Left lung (tissue), 10 donors: ENCODE data around the gene CD59. TPM values are rescaled to one million over a fixed set of nuclear protein-coding genes. Genes with fewer than 3 reads are reported as not detected.

Experiments used
- ATAC-seq: fragments of 200-7000 bp; cut with Tn5 transposase; one replicate; pipeline ENCODE4 v1.9.1; 2020; ENCODE audit warnings: moderate library complexity
- DNase-seq, 4 donors: peaks; one replicate each; pipeline ENCODE4 v3.0.0-alpha.2; 2013 to 2020
- H3K27ac ChIP-seq, 2 donors: fragments of 200-600 bp; sonication (generic) in 1 of 2; one replicate each; pipeline versions ENCODE4 v1.5.0 to v1.8.0; 2020 to 2021
- H3K27me3 ChIP-seq, 2 donors: fragments of 200-600 bp; sonication (generic) in 1 of 2; one replicate each; pipeline versions ENCODE4 v1.5.0 to v1.8.0; 2020 to 2021
- H3K36me3 ChIP-seq, 2 donors: fragments of 200-600 bp; sonication (generic) in 1 of 2; one replicate each; pipeline versions ENCODE4 v1.5.0 to v1.8.0; 2020 to 2021
- H3K4me1 ChIP-seq, 2 donors: fragments of 200-600 bp; one replicate each; pipeline ENCODE4 v1.8.0; 2021
- H3K4me3 ChIP-seq, 2 donors: fragments of 200-600 bp; sonication (generic) in 1 of 2; one replicate each; pipeline versions ENCODE4 v1.5.0 to v1.8.0; 2020 to 2021; ENCODE audit warnings: mild to moderate bottlenecking in 1 of 2
- H3K9me3 ChIP-seq, 2 donors: fragments of 200-600 bp; sonication (generic) in 1 of 2; one replicate each; pipeline versions ENCODE4 v1.5.0 to v1.8.0; 2020 to 2021
- CTCF ChIP-seq, 2 donors: fragments of 200-600 bp; sonication (generic) in 1 of 2; IDR thresholded peaks; one replicate each; pipeline versions ENCODE4 v1.5.0 to v1.8.0; 2021; ENCODE audit warnings: antibody characterized with exemption in 2 of 2
- intact Hi-C, 2 donors: fragments of 100-400 bp; cut with DNase I; formaldehyde crosslinking; loops; one replicate each; pipeline versions ENCODE4 v1.11.2 to v1.14.2; 2022
- polyA plus RNA-seq, 6 donors: library from polyadenylated mRNA; unstranded; fragments of 120-200 nt; gene quantifications; one replicate each; pipeline ENCODE4 v1.2.1, GENCODE V29; 2013; ENCODE audit not compliant: insufficient read length in 6 of 6
- total RNA-seq, 2 donors: library from RNA; stranded (reverse); fragmentation: NEBNext Ultra II Directional; extraction: Animal tissue kit (Norgen Biotek cat#: 25700); gene quantifications; one replicate each; pipeline ENCODE4 v1.2.1, GENCODE V29; 2021
- donor health status: DM: no; HTN: yes; CAD: no.
- donor health status: DM: no; HTN: no; CAD: no.

Gene CD59
- total and polyA plus RNA-seq, 8 donors = 190 to 1,244 (median 226) TPM

- peaks cover 13 to 35% of the 10 kb centered on the region in 2 donors for H3K4me1 ChIP-seq
- TF ChIP-seq CTCF (IDR thresholded peaks at IDR 0.05) = no peak
- no peak overlapping the region for H3K4me3 ChIP-seq
- no peak for DNase-seq
- ATAC-seq = no peak
- H3K9me3 ChIP-seq = no peaks in the 10 kb centered on the region
- H3K27me3 ChIP-seq = no peaks in the 10 kb centered on the region
- peaks cover 0 to 10% of the 10 kb centered on the region in 2 donors for H3K36me3 ChIP-seq
- intact Hi-C loops = no loop called here
- H3K27ac ChIP-seq = no peak overlapping the region
These were observed 1.2 kb upstream of the CD59 start for GRCh38 chr11:33737362-33737821.

- Histone ChIP-seq H3K27ac (peak overlapping the region; percentile 90 to 97), H3K36me3 (peaks cover 0 to 16% of the 10 kb centered on the region in 2 donors), H3K27me3 (no peaks in the 10 kb centered on the region), H3K9me3 (no peaks in the 10 kb centered on the region), H3K4me1 (peaks cover 15 to 54% of the 10 kb centered on the region in 2 donors), H3K4me3 (peak overlapping the region; percentile 77 to 90)
- DNase-seq (peak in 2 of 4 donors; percentile 47 to 88), ATAC-seq (peak; percentile 14)
- intact Hi-C loops = no loop called here
- no peak for TF ChIP-seq CTCF (IDR thresholded peaks at IDR 0.05)
These were observed 714 bp downstream of the CD59 start for GRCh38 chr11:33735271-33736147.

- Histone ChIP-seq H3K4me1 (peaks cover 19 to 63% of the 10 kb centered on the region in 2 donors), H3K9me3 (no peaks in the 10 kb centered on the region), H3K27ac (peak overlapping the region; percentile 90 to 97), H3K4me3 (peak overlapping the region; percentile 77 to 90), H3K36me3 (peaks cover 0 to 22% of the 10 kb centered on the region in 2 donors), H3K27me3 (no peaks in the 10 kb centered on the region)
- peak; percentile 36 to 74 (median 60) for DNase-seq
- ATAC-seq = peak; percentile 42
- intact Hi-C loops = no loop called here
- TF ChIP-seq CTCF (IDR thresholded peaks at IDR 0.05) = no peak
These were observed 1.6 kb downstream of the CD59 start for GRCh38 chr11:33734441-33735270.

GRCh38 chr11:33733980-33734379, 2.2 kb downstream of the CD59 start:
- intact Hi-C loops = no loop called here
- DNase-seq (no peak), ATAC-seq (no peak)
- Histone ChIP-seq H3K4me1 (peaks cover 19 to 67% of the 10 kb centered on the region in 2 donors), H3K9me3 (no peaks in the 10 kb centered on the region), H3K36me3 (peaks cover 0 to 22% of the 10 kb centered on the region in 2 donors), H3K27ac (peak overlapping the region; percentile 90 to 97), H3K27me3 (no peaks in the 10 kb centered on the region), H3K4me3 (peak overlapping the region in 1 of 2 donors; percentile 90)
- no peak for TF ChIP-seq CTCF (IDR thresholded peaks at IDR 0.05)
